Measurements from ENCODE around the gene IDH3G.

DNA sequence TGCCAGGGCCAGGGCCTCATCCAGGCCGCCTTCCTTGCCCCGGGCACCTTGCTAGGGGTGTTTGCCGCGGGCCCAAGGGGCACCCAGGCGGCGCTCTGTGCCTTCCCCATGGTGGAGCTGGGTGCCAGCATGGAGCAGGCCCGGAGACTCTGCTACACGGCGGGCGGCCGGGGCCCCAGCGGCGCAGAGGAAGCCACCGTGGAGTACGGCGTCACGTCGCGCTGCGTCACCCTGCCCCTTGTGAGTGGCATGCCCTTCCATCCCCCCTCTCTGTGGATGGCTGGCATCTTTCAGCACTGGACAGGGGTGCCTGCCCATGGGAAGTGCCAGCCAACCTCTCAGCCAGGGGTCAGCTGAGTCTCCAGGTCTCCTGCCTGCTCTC lies 26.5 kb downstream of the IDH3G start:
- TF ChIP-seq EP300 (IDR thresholded peaks at IDR 0.05) (no peak), POLR2A (IDR thresholded peaks at IDR 0.05) (no peak)
- TF ChIP-seq, protein P1, sequence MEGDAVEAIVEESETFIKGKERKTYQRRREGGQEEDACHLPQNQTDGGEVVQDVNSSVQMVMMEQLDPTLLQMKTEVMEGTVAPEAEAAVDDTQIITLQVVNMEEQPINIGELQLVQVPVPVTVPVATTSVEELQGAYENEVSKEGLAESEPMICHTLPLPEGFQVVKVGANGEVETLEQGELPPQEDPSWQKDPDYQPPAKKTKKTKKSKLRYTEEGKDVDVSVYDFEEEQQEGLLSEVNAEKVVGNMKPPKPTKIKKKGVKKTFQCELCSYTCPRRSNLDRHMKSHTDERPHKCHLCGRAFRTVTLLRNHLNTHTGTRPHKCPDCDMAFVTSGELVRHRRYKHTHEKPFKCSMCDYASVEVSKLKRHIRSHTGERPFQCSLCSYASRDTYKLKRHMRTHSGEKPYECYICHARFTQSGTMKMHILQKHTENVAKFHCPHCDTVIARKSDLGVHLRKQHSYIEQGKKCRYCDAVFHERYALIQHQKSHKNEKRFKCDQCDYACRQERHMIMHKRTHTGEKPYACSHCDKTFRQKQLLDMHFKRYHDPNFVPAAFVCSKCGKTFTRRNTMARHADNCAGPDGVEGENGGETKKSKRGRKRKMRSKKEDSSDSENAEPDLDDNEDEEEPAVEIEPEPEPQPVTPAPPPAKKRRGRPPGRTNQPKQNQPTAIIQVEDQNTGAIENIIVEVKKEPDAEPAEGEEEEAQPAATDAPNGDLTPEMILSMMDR (IDR thresholded peaks at IDR 0.05) = no peak
